HG03280 (cell line): ENCODE data around the gene CHD2.
"Not testable (repeated sequence)": the region's sequence is repeated elsewhere in the genome, so short reads cannot be mapped to it uniquely, and the experiment has no call there.

Experiments used
- ATAC-seq: cut with Tn5 transposase; IDR thresholded peaks from one replicate; pipeline ENCODE4 v1.9.1; 2021; ENCODE audit warnings: mild to moderate bottlenecking, moderate library complexity; ENCODE audit not compliant: unreplicated experiment

The CHD2 gene

GRCh38 chr15:92899948-92900730 is at the start of gene CHD2:
Gene CHD2, plus strand, starts transcription at chr15:92900324. Its CDS starts 914 bp downstream, at chr15:92901238.
- ATAC-seq: peak; percentile 68

GRCh38 chr15:92853222-92853621 is 46.9 kb upstream of the CHD2 start:
- ATAC-seq: no peak

- ATAC-seq: no peak
Measured at GRCh38 chr15:92861742-92862141, 38.4 kb upstream of the CHD2 start.

GRCh38 chr15:92864127-92864814 is 35.9 kb upstream of the CHD2 start:
- ATAC-seq: no peak

GRCh38 chr15:92869263-92869940 is 30.7 kb upstream of the CHD2 start:
- no peak for ATAC-seq

- no peak for ATAC-seq
Measured at GRCh38 chr15:92870010-92870591, 30.0 kb upstream of the CHD2 start.

- not testable (repeated sequence) for ATAC-seq
Measured at GRCh38 chr15:92872967-92873366, 27.2 kb upstream of the CHD2 start.

GRCh38 chr15:92877000-92877399 is 23.1 kb upstream of the CHD2 start:
- no peak for ATAC-seq

- no peak for ATAC-seq
Measured at GRCh38 chr15:92877416-92877815, 22.7 kb upstream of the CHD2 start.

- ATAC-seq: no peak
Measured at GRCh38 chr15:92878593-92879053, 21.5 kb upstream of the CHD2 start.

- no peak for ATAC-seq
Measured at GRCh38 chr15:92879949-92880725, 20.0 kb upstream of the CHD2 start.

- ATAC-seq: no peak
Measured at GRCh38 chr15:92880796-92881195, 19.3 kb upstream of the CHD2 start.

GRCh38 chr15:92881211-92881754 is 18.8 kb upstream of the CHD2 start:
- ATAC-seq: no peak

GRCh38 chr15:92881802-92882696 is 18.1 kb upstream of the CHD2 start:
- peak; percentile 93 for ATAC-seq

- ATAC-seq: peak; percentile 57
Measured at GRCh38 chr15:92882697-92883162, 17.4 kb upstream of the CHD2 start.

GRCh38 chr15:92883163-92883875 is 16.8 kb upstream of the CHD2 start:
- peak; percentile 9 for ATAC-seq

GRCh38 chr15:92883876-92884435 is 16.2 kb upstream of the CHD2 start:
- no peak for ATAC-seq
